ENCODE data around the gene TMOD4.

TMOD4 gene

DNA sequence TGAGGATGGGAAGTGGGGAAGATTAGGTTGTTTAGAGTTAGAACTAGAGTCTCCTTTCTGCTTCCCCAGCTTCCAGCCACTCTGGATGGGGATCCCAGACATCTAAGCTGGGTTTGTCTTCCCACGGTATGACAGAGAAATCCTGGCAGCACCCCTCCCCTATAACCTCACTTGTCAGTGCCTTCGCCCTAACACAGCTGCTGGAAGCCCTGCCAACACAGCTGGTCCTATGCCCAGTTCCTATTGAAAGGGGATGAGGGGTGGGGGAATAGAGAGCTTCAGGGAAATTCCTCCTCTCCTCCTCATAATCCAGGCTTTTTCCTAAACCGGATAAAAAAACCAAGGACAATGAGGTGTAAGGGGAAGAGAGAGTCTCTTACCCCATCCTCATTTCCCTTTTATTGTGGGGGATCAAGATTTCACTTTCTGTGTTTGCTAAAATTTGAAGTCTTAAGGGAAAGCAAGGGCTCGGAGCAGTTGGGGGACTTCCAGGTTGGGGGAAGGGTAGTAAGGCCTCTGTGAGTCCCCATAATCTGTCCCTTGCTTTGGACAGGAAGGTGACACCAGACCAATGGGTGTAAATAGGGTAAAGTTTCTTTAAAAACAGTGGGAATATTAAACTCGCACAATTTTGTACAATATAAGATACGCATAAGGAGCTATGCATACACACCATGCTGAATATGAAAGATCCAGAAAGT lies 590 bp downstream of the TMOD4 start:
- DNase-seq (ENCODE audit: low spot score), result no peak

- no peak for DNase-seq (ENCODE audit: low spot score)
Observed at GRCh38 chr1:151171190-151171589, 4.6 kb downstream of the TMOD4 start.

DNA sequence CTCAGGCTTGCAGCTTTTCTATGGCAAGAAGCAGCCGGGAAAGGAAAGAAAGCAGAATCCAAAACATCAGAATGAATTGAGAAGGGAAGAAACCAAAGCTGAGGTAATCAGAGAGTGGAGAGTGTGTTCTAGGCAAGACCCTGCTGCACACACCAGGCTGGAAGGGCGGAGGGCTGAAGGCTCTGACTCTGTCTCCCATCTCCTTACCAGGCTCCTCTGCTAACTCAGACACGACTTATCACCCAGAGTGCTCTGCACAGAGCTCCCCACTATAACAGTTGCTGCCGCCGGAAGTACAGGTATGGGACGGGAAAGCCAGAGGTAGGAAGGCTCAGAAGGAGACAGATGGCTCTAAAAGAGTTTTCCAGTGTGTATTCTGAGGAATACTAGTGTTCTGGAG lies 8.7 kb downstream of the TMOD4 start:
- DNase-seq (ENCODE audit: low spot score), result no peak

DNA sequence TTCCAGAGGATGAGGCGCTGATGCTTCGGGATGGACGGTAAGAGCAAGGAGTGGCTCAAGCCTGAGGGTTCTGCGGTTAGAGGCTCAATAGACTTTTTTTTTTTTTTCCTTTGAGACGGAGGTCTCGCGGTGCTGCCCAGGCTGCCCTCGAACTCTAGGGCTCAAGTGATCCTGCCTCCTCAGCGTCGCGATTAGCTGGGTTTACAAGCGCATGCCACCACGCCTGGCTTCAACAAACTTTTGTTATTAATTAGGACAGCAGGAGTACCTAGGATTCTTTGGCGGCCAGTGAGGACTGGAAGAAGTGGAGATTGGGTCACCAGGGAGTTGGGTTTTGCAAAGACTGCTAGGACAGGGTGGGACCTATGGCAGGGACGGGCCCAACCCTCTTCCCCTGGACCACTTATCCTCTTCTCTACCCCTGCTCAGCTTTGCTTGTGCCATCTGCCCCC lies 9.2 kb downstream of the TMOD4 start:
- DNase-seq (ENCODE audit: low spot score), result peak; percentile 73

- peak; percentile 96 for DNase-seq (ENCODE audit: low spot score)
Observed at GRCh38 chr1:151165738-151166504, 9.9 kb downstream of the TMOD4 start, which contains the start of the genes LYSMD1 and SCNM1. Gene LYSMD1, minus strand, starts transcription at chr1:151165902. Its CDS starts 644 bp downstream, at chr1:151165258. Gene SCNM1, plus strand, starts transcription at chr1:151166144. Its CDS starts 9 bp downstream, at chr1:151166153.

DNA sequence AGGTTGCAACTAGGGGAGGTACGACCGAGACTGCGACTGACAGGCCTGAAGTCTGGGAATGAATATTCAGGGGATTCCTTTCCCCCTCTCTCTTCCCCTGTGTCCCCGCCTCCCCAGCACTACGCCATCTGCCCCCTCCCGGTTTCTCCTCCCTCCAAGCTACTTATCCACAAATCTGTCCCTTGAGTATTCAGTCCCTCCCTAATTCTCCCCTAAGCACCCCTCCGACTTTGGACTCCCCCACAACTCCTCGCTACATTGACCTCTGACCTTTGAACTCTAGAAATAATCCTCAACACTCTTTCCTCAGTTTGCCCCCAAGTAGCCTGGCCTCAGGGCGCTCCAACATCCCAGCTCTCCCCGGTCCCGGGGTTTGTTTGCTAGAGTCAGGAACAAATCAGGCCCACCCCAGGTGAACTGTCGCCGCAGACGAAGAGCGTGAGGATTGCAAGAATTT lies 10.5 kb downstream of the TMOD4 start:
- peak; percentile 60 for DNase-seq (ENCODE audit: low spot score)

DNA sequence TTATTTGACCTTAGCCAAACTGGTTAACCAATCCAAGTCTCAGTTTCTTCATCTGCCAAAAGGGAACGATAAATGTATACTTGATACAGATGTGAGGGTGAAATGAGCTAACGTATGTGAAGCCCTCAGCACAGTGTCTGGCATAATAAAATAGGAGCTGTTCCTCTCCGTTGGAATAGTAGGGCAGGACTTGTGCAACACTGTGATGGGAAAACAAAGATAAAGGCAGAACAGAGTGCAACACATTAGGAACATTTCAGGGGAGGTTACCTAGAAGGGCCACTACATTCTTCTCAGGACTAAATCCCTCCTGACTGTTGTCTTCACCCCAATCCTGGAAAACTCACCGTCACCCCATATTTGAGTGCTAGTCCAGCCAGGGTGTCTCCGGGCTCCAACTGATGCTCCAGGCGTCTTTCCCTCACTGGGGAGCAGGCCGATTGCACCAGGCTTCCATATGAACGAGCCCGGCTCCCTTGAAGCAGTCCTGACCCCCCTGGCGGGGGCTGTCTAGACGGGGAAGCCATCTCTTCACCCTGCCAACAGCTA lies 11.0 kb downstream of the TMOD4 start:
- DNase-seq (ENCODE audit: low spot score), result no peak

GRCh38 chr1:151159373-151159772 lies 16.4 kb downstream of the TMOD4 start:
- DNase-seq (ENCODE audit: low spot score), result no peak

DNA sequence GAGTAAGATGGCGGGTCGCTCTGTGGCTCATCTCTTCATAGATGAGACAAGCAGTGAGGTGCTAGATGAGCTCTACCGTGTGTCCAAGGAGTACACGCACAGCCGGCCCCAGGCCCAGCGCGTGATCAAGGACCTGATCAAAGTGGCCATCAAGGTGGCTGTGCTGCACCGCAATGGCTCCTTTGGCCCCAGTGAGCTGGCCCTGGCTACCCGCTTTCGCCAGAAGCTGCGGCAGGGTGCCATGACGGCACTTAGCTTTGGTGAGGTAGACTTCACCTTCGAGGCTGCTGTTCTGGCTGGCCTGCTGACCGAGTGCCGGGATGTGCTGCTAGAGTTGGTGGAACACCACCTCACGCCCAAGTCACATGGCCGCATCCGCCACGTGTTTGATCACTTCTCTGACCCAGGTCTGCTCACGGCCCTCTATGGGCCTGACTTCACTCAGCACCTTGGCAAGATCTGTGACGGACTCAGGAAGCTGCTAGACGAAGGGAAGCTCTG lies 17.0 kb downstream of the TMOD4 start:
- no peak for DNase-seq (ENCODE audit: low spot score)

DNA sequence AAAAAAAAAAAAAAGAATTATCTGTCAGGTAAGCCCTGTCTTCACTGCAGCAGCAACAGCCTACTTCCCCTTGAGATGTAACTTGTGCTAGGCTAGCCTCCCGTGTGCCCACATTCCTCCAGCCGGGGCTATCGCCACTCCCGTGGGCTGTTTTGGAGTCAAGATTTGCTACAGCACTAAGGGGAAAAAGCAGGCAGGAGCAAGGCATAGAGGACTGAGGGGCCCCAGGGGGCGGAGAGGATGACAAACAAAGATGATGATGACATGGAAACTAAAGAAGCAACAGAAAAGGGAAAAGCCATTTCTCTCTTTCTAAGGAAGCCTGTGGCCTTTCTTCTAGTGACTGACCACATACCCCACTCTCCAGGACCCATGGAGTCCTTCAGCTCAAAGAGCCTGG lies 17.5 kb downstream of the TMOD4 start:
- no peak for DNase-seq (ENCODE audit: low spot score)

- no peak for DNase-seq (ENCODE audit: low spot score)
Observed at GRCh38 chr1:151157067-151157531, 18.7 kb downstream of the TMOD4 start.

GRCh38 chr1:151156515-151156819 lies 19.3 kb downstream of the TMOD4 start, which contains the start of gene TNFAIP8L2:
Gene TNFAIP8L2, plus strand, starts transcription at chr1:151156649. Its CDS starts 2,049 bp downstream, at chr1:151158698.
- no peak for DNase-seq (ENCODE audit: low spot score)

GRCh38 chr1:151147665-151148064 lies 28.1 kb downstream of the TMOD4 start:
- DNase-seq (ENCODE audit: low spot score), result no peak

- DNase-seq (ENCODE audit: low spot score), result no peak
Observed at GRCh38 chr1:151147132-151147503, 28.7 kb downstream of the TMOD4 start.

GRCh38 chr1:151146412-151147131 lies 29.2 kb downstream of the TMOD4 start, which contains the start of gene SEMA6C:
Gene SEMA6C, minus strand, starts transcription at chr1:151146631. Its CDS starts 4,010 bp downstream, at chr1:151142621.
- peak; percentile 94 for DNase-seq (ENCODE audit: low spot score)

- DNase-seq (ENCODE audit: low spot score), result no peak
Observed at GRCh38 chr1:151146072-151146411, 29.7 kb downstream of the TMOD4 start.

DNA sequence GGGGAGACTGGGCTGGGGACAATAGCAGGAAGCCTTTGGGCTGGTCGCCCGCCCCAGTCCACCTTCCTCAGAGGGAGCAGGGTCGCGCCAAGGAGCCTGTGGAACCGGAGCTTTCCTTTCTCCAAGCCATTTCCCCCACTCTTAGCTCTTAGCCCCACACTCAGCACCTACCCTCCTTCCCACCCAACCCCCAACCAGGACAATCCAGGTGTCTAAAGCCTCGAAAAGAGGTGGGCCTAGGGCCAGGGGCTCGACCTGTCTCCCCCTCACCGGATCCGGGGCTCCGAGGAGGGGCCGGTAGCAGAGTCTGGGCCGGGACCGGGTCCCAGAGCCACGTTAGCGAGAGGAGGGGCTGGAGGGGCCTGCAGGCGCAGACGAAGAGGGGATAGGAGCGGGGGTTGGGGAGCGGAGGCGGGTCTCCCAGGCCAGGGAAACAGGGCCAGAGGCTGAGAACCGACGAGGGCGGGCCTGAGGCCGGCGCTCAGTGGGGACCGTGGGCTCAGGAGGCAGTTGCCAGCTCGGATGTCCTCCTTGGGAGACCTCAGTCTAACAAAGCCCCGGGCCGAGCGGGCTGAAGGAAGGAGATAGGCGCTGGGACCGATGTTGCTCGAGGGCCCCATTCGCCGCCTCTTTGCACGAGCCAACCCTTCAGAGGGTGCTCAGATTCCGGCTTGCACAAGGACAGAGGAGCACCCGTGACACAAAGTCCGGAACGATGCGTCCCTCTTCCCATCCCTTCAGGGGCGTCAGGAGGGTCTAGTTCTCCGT lies 30.3 kb downstream of the TMOD4 start:
- no peak for DNase-seq (ENCODE audit: low spot score)

- no peak for DNase-seq (ENCODE audit: low spot score)
Observed at GRCh38 chr1:151144474-151145303, 31.1 kb downstream of the TMOD4 start.

DNA sequence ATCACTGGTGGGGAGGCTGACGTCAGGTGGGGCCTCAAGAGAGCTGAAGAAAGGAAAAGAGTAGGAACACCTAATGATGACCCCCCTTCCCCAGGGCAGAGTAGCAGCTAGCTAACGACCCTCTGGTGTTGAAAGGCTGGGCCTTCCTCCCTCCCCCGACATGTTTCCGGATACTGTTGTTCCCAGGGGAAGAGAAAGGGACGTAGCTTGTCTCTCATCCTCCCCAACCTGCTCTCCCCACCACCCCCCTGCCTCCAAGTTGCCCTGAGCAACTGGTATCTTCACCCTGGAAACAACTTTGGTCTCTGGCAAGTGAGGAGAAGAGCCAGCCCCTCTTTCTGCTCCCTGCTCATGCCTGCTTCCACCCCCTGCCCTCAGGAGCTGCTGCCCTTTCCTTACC lies 31.8 kb downstream of the TMOD4 start:
- DNase-seq (ENCODE audit: low spot score), result no peak

DNA sequence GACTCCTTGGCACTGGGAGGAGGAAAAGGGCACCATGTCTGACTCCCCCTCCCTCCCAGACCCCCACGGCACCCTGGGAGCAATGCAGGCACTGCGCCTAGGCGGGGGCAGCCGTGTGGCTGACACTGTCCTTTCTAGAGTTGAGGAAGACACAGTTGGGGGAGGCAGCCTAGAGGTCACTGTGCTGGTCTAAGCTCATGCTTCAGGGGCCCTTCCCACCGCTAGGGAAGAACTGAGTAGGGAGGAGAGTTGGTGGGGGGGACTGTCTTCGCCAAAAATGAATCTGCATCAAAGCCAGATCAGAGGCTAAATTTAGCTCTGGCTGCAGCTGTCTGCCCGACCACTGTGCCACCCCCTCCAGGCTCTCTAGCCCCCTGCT lies 32.7 kb downstream of the TMOD4 start:
- no peak for DNase-seq (ENCODE audit: low spot score)

Data from hepatic stellate cell (primary cell).